A673 (cell line): ENCODE measurements around the gene CEP78. TPM values are rescaled to one million over a fixed set of nuclear protein-coding genes. Genes with fewer than 3 reads are reported as not detected.

ENCODE experiments used
- BruUV-seq: library from RNA; stranded (reverse); fragments of 400-500 nt; replicated peaks from 2 replicates; lab custom pipeline; 2021; lab: Mats Ljungman, UMichigan
- CTCF ChIA-PET: fragments of 300-600 bp; sonication (Branson Sonifier 250); formaldehyde crosslinking; loops from one replicate; lab custom pipeline; 2022; ENCODE audit warnings: antibody characterized with exemption; lab: Charles Lee
- POLR2A ChIA-PET: fragments of 300-600 bp; sonication (Branson Sonifier 250); formaldehyde crosslinking; loops from one replicate; lab custom pipeline; 2022; ENCODE audit warnings: antibody characterized with exemption; ENCODE audit not compliant: low non-redundant PET; lab: Charles Lee
- DNase-seq: peaks from one replicate; pipeline ENCODE4 v3.0.0-alpha.2; 2015; ENCODE audit warnings: low spot score
- H3K27ac ChIP-seq: fragments of 200-600 bp; sonication (generic); 2 replicates; pipeline ENCODE4 v1.5.1; 2016; ENCODE audit warnings: mixed run types, low read depth, mild to moderate bottlenecking, mixed read lengths, antibody characterized with exemption, low read length; ENCODE audit not compliant: poor library complexity, severe bottlenecking
- H3K27me3 ChIP-seq: fragments of 200-600 bp; sonication (generic); replicated peaks from 2 replicates; pipeline ENCODE4 v1.6.1; 2017; ENCODE audit warnings: mixed run types, low read depth, mild to moderate bottlenecking, mixed read lengths, antibody characterized with exemption, low read length; ENCODE audit not compliant: insufficient read depth, poor library complexity
- H3K36me3 ChIP-seq: fragments of 200-600 bp; sonication (generic); 2 replicates; pipeline ENCODE4 v1.6.1; 2016; ENCODE audit warnings: mixed run types, mild to moderate bottlenecking, mixed read lengths, antibody characterized with exemption, low read length; ENCODE audit not compliant: insufficient read depth, poor library complexity, severe bottlenecking
- H3K4me1 ChIP-seq: fragments of 200-600 bp; sonication (generic); 2 replicates; pipeline ENCODE4 v1.6.1; 2017; ENCODE audit warnings: mixed run types, mild to moderate bottlenecking, mixed read lengths, antibody characterized with exemption, low read length; ENCODE audit not compliant: insufficient read depth, poor library complexity, severe bottlenecking
- H3K4me3 ChIP-seq: fragments of 200-600 bp; sonication (generic); 2 replicates; pipeline ENCODE4 v1.5.1; 2016; ENCODE audit warnings: low read depth, mixed run types, mild to moderate bottlenecking, mixed read lengths, low read length; ENCODE audit not compliant: poor library complexity, severe bottlenecking
- H3K9me3 ChIP-seq: fragments of 200-600 bp; sonication (generic); 2 replicates; pipeline ENCODE4 v1.6.1; 2016; ENCODE audit warnings: mixed run types, low read depth, mild to moderate bottlenecking, mixed read lengths, antibody characterized with exemption, low read length; ENCODE audit not compliant: poor library complexity, severe bottlenecking
- CTCF ChIP-seq: fragments of 300-800, 200-600 bp; sonication (generic); conservative IDR thresholded peaks from 2 replicates; pipeline ENCODE4 v1.5.1; 2017; ENCODE audit warnings: low read depth, mild to moderate bottlenecking, antibody characterized with exemption, low read length, moderate library complexity, mixed read lengths
- EZH2 ChIP-seq: fragments of 200-600 bp; sonication (generic); IDR thresholded peaks from 2 replicates; pipeline ENCODE4 v1.6.1; 2017; ENCODE audit warnings: borderline replicate concordance, low read depth, mild to moderate bottlenecking, mixed read lengths, antibody characterized with exemption, low read length; ENCODE audit not compliant: poor library complexity, severe bottlenecking
- intact Hi-C: fragments of 100-400 bp; cut with micrococcal nuclease; formaldehyde crosslinking; loops from one replicate; pipeline ENCODE4 v1.10.0; 2022; ENCODE audit not compliant: unreplicated experiment
- total RNA-seq: library from RNA; stranded (reverse); gene quantifications from 2 replicates; pipeline ENCODE4 v1.2.3, GENCODE V29; 2021

The CEP78 gene
- total RNA-seq, 1 experiment from 2014 or later, result 65.9 TPM

- POLR2A ChIA-PET, result no interaction called here
- no TSS peak for BruUV-seq
- H3K27me3 ChIP-seq, result no peaks in the 10 kb centered on the region
- H3K27ac ChIP-seq, result no peak overlapping the region
- H3K4me3 ChIP-seq, result no peak overlapping the region
- no peaks in the 10 kb centered on the region for H3K9me3 ChIP-seq
- TF ChIP-seq EZH2, result no peak
- no peak for TF ChIP-seq CTCF
- intact Hi-C loops, result no loop called here
- CTCF ChIA-PET, result no interaction called here
- DNase-seq, result no peak
- peaks cover 86% of the 10 kb centered on the region for H3K36me3 ChIP-seq
- H3K4me1 ChIP-seq, result peaks cover 3% of the 10 kb centered on the region
Observed at GRCh38 chr9:78311075-78311474, 75.2 kb downstream of the CEP78 start.

GRCh38 chr9:78311886-78312524, 76.1 kb downstream of the CEP78 start:
- ChIA-PET POLR2A (no interaction called here), CTCF (no interaction called here)
- peaks cover 86% of the 10 kb centered on the region for H3K36me3 ChIP-seq
- peaks cover 3% of the 10 kb centered on the region for H3K4me1 ChIP-seq
- intact Hi-C loops, result no loop called here
- DNase-seq, result no peak
- no peak overlapping the region for H3K27ac ChIP-seq
- H3K27me3 ChIP-seq, result no peaks in the 10 kb centered on the region
- no peak overlapping the region for H3K4me3 ChIP-seq
- no peak for TF ChIP-seq EZH2
- no peak for TF ChIP-seq CTCF
- H3K9me3 ChIP-seq, result no peaks in the 10 kb centered on the region
- no TSS peak for BruUV-seq

- POLR2A ChIA-PET, result no interaction called here
- H3K36me3 ChIP-seq, result peaks cover 86% of the 10 kb centered on the region
Observed at GRCh38 chr9:78314550-78314949, 78.7 kb downstream of the CEP78 start.

More at GRCh38 chr9:78314550-78314949, 78.7 kb downstream of the CEP78 start:
- no peak overlapping the region for H3K4me3 ChIP-seq
- H3K27me3 ChIP-seq, result no peaks in the 10 kb centered on the region
- no peak overlapping the region for H3K27ac ChIP-seq
- no peak for TF ChIP-seq CTCF
- TF ChIP-seq EZH2, result no peak
- no peak for DNase-seq
- H3K4me1 ChIP-seq, result peaks cover 3% of the 10 kb centered on the region
- H3K9me3 ChIP-seq, result no peaks in the 10 kb centered on the region
- intact Hi-C loops, result no loop called here
- BruUV-seq, result no TSS peak
- CTCF ChIA-PET, result no interaction called here
